HG02678 (cell line): ENCODE data around the gene SH3TC1.

Experiments
- ATAC-seq: cut with Tn5 transposase; IDR thresholded peaks from one replicate; pipeline ENCODE4 v1.9.1; 2021; ENCODE audit warnings: mild to moderate bottlenecking, moderate library complexity; ENCODE audit not compliant: unreplicated experiment

SH3TC1 gene

DNA sequence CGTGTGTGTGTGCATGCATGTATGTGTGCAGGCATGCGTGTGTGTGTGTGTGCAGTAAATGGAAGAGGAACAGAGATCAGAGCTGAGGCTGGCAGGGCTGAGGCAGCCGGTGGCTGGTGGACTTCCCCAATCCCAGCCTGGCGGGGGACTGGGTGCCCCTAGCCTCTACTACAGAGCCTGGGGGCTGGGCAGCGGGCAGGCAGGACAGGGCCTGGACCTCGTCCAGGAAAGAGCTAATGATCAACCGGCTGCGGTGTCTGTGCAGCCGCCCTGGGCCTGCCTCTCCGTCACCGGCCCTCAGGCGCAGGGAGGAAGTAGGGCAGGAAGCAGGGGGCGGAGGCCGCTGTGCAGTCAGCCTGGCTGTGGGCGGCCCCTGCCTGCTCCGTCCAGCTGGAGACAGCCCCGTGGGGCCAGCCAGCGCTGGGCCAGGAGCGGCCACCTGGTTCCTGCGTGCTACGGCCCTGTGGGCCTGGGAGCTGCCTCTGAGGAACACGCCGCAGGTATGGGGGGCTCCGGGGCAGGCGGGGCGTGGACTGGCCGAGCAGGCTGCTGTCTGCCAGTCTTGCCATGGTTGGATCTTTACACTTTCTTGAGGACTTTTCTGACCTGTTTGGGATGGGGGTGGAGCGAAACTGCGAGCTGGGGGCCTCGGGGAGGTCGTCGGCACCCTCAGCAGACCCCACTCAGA lies at the start of gene SH3TC1:
Gene SH3TC1, plus strand, starts transcription at position 385 of the 688 bp plus-strand sequence. CDS start 5,905 bp downstream, outside the sequence.
- ATAC-seq, result peak; percentile 78

GRCh38 chr4:8149664-8150063 lies 49.4 kb upstream of the SH3TC1 start:
- no peak for ATAC-seq

DNA sequence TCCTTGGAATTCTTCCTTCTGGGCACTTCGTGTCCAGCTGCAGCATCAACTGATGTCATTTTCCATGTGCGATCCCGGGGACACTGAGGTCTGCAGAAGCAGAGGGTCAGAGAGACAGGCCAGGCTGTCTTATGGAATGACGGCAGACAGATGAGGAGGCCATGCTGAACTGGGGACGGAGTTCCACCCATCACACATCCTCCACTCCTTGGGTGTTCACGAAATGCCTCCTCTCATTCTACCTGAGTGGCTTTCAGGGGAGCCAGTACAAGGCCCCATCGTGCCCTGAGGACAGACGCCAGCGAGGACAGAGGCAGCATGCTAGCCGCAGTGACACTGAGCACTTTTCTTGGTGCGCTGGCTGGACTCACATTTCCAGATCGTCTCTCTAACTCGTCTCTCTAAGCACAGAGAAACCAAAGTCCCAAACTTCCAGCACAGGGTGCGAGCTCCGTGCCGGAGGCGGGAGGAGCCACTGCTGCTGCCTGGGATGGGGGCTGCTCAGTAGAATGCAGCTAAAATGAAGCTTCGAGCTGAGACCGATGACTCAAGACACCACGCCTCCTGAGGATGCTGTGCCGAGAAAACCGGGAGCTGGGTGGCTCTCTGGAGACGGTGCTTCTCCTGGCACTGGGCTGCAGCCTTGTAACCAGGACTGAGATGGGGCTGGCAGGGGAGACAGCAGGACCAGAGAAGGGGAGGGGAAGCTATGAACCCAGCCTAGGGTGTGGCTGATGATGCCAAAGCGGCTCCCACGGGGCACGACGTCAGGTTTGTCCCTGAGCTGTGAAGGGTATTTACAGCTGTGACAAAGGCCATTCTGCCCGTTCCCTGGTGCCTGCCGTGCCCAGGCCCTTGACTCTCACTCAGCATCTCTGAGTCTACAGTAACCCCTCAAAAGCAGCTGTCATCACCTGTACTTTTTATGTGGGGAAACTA lies 48.7 kb upstream of the SH3TC1 start:
- no peak for ATAC-seq

GRCh38 chr4:8151165-8151650 lies 47.9 kb upstream of the SH3TC1 start:
- ATAC-seq, result no peak

DNA sequence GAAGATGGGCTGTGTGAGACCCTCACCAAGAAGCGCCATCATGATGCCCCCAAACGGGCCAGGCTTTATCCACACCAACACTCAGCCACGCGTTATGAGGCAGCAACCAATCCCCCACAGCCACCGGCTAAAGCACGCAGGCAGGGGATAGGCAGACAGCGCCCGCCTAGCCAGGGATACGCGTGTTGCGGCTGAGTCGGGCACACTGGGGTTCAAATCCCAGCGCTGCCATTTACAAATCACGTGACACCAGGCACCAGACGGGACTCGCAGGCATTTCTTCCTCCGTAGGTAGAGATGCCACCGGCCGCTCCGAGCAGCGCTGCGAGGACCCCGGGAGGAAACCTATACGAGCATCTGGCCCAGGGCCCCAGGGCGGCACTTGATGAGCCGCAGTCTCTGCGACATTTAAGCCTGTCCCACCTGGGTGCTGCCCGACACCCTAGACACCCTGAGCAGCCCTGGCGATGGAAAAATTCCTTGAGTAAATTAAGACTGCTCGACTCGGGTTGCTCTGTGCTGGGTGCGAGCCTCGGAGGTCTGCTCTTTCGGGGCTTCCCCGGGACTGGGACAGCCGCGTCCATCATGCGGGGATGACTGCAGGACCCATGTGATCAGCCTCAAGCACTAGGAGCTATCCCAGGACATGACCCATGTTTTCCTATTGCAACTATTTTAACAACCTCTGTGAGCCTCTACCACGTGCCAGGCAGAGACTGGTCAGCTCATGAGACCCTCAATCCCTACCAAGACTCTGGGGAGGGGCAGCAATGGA lies 46.8 kb upstream of the SH3TC1 start:
- no peak for ATAC-seq

- ATAC-seq, result no peak
These were observed 46.2 kb upstream of the SH3TC1 start for GRCh38 chr4:8152865-8153257.

DNA sequence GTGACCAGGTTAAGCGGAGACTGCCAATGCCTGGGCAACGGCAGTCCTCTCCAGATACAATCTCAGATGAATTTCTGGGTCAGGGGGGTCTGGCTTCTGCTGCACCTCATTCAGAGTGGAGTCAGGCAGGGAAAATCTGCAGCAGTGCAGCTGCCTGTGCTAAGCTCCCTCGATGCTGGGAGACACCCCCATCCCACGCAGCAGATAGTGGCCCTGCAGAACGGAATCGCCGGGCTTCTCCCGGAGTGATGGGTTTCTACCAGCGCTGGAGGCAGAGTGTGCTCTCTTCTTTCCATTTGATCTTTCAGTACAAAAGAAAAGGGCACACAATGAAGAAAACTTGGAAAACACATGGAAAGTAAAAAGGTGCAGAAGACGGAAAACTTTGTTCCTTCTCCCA lies 45.6 kb upstream of the SH3TC1 start:
- no peak for ATAC-seq

GRCh38 chr4:8155048-8155447 lies 44.0 kb upstream of the SH3TC1 start:
- no peak for ATAC-seq

GRCh38 chr4:8155660-8156421 lies 43.2 kb upstream of the SH3TC1 start:
- no peak for ATAC-seq

GRCh38 chr4:8156617-8157016 lies 42.5 kb upstream of the SH3TC1 start:
- ATAC-seq, result no peak

DNA sequence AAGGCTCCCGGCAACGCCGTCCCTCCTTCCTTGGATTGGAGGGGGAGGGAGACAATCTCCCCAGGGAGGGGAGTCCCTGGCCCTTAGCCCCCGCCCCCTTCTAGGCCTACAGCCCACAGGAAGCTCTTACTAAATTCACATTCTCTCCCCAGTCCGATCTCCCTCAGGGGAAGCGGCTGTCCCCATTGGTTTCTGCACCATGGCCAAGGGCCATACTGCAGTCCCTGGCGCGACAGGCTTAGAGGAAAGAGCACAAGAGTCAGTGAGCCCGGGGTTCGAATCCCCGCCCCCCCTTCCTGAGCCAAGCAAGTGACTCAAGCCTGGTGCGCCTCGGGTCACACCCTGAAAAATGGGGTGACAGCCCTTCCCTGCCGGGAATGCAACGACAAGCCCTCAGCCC lies 41.6 kb upstream of the SH3TC1 start:
- no peak for ATAC-seq

DNA sequence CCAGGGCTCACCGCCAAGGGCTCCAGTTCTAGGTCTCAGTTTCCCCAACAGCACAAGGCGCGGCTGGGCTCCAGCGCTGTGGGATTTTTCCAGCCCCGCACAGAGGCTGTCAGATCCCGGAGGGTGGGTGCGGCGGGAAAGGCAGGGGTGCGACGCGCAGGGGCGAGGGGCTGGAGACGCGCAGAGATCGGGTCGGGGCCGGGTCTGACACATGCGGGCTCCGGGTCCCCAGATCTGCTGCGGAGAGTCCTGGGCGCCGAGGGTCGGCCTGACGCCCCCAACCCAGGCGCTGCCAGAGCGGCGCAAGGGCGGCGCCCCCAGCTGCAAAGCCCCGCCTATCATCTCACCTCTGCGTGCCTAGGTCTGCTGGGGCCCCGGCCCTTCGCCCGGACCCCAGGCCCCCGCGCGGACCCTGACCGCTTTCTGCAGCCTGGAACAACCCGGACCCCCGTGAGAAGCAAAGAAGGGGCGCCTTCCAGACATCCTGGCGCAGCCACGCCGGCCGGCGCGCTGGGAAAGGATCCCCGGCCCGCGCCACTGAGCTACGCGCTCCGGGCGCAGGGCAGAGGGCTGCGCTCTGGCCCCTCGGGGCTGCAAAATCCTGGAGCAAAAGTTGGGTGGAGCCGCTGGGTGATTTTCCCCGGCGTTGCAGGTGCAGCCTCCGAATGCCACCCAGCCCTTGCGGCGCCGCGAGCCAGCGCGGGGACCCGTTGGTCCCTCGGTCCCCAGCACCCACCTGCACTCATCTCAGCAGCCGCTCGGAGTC lies 41.0 kb upstream of the SH3TC1 start:
- no peak for ATAC-seq

GRCh38 chr4:8158710-8159536 lies 40.2 kb upstream of the SH3TC1 start, which contains the start of gene ABLIM2:
TSS of gene ABLIM2 (minus strand) at chr4:8158813. CDS start at chr4:8158689, 124 bp downstream.
- peak; percentile 97 for ATAC-seq

DNA sequence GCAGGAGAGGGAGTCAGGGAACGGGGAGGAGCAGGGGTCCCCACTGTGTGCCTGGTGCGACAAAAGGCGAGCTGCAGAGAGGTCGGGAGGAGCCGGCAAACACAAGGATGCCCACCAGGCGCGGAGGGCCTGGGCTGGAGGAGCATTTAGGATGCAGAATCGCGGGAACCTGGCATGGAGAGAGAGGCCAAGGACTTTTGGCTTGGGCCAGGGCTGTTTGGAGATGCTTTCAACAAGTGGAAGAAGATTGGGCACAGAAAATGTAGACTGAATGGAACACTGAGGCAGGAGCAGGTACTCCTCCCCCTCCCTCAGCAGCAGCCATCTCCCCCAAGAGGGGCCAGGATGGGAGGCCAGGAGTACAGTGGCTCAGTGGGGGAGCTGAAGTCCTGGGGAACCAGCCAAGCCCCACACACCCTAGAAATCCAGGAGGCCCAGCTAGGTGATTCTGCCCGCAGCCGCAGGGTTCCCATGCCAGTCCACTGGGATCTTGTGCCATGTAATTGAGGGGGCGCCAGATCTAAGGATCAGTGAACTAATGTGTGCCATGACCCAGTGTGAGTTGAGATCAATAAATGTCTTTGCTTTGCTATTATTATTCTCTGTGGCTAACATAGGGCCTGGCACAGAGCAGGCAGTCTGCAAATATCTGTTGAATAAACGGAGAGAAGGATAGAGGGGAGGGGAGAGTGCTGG lies 39.4 kb upstream of the SH3TC1 start:
- ATAC-seq, result no peak

GRCh38 chr4:8160233-8160560 lies 38.9 kb upstream of the SH3TC1 start:
- no peak for ATAC-seq

- no peak for ATAC-seq
These were observed 38.5 kb upstream of the SH3TC1 start for GRCh38 chr4:8160572-8160971.

DNA sequence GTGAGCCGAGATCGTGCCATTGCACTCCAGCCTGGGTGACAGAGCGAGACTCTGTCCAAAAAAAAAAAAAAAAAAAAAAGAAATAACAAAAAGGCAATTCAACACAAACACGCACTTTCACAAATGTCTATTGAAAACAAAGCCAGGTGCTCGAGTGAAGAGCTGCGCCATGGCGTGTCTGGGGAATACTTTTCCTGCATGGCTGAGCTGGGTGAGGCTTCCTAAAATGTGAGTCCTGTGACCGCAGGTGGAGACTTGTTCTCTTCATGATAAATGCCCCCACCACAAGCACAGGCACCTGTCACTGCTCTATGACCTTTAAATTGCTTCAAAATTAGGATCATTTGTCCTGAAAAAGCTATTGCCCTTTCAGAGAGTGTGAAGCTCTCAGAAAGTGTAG lies 36.5 kb upstream of the SH3TC1 start:
- ATAC-seq, result no peak

DNA sequence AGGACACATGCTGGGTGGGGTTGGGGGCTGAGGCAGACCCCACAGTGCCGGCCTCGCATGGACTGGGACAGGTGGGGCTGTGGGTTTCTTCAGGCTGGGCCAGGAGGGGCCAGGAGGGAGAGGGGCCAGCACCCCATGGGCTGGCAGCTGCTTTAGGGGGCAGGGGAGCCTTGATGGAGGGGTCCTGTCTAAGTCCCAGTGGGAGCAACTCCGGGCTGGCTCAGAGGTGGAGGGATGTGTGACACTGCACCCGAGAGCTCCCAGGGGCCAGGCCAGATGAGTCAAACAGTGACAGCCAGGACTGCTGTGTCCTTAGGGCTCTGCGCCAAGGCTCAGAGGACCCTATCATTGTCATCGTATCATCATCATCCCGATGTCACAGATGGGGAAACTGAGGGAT lies 36.1 kb upstream of the SH3TC1 start:
- ATAC-seq, result no peak
